SH-SY5Y (cell line): ENCODE measurements around the gene HMGCS2.

Experiments used
- GATA2 ChIP-seq: IDR thresholded peaks from 2 replicates; pipeline ENCODE4 v1.6.1; 2011; ENCODE audit warnings: mild to moderate bottlenecking, low read depth, low read length
- GATA3 ChIP-seq: IDR thresholded peaks from 2 replicates; pipeline ENCODE4 v1.6.1; 2011; ENCODE audit warnings: low read depth, mild to moderate bottlenecking, low read length, moderate library complexity

HMGCS2 gene

DNA sequence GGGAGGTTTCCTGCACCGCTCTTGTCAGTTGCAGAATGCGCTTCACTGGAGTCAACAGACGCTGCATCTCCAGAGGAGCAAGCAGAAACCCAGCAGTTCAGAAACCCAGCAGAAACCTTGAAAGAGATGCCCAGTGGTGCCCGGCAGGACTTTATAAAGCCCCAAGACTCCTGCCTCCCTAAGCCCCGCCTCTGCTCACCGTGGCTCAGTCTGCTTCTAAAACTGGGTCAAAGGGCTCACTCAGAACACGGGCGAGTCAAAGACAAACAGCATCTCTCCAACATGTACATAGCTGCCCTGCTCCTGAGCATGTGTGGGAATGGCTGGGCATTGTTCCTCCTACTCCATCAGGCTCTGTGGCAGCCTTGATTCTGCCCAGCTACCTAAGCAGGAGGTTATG is at the start of gene HMGCS2:
HMGCS2 (minus strand) TSS at position 128 of the 400 bp plus-strand sequence; CDS start at position 67, 61 bp downstream.
- TF ChIP-seq GATA3 (no peak), GATA2 (no peak)

DNA sequence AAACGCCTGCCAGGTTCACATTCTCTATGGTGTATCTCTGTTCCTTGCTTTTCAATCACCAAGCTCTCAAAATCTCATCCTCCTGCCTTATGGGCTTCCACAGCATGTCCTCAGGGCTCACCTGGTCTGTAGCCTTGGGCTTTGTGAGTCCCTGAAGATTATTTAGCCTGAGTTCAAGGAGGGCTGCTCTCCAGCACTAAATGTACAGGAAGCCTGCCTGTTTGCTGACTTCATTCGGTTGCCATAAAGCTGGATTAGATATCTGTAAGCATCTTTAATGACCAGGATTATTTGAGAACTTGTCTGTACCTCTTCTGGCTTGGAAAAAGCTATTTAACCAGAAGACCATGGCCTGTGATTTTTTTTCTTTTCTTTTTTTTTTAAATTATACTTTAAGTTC is 49.5 kb upstream of the HMGCS2 start:
- TF ChIP-seq GATA2 = no peak
- no peak for TF ChIP-seq GATA3

GRCh38 chr1:119816407-119816806 is 47.7 kb upstream of the HMGCS2 start:
- TF ChIP-seq GATA3 = no peak
- TF ChIP-seq GATA2 = no peak

DNA sequence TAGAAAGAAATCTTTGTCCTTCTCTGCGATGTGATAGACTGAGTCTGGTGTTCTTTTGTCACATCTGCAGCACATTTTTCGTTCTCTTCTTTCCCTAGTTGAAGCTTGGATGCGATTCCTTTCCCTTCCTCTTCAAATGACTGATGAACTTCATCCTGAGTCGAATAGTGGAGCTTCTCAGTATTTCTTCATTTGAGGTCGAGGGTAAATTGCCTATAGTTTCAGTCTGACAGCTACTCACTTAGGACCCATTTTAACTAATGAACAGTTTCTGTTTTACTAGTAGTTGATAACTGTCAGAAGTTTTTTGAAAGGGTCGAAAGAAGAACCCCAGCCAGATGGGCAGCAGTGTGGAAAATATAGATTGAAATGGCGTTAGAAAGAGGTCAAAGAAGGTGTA is 47.2 kb upstream of the HMGCS2 start:
- TF ChIP-seq GATA2 = no peak

- no peak for TF ChIP-seq GATA2
- no peak for TF ChIP-seq GATA3
These were observed 46.7 kb upstream of the HMGCS2 start for GRCh38 chr1:119815361-119815760.

DNA sequence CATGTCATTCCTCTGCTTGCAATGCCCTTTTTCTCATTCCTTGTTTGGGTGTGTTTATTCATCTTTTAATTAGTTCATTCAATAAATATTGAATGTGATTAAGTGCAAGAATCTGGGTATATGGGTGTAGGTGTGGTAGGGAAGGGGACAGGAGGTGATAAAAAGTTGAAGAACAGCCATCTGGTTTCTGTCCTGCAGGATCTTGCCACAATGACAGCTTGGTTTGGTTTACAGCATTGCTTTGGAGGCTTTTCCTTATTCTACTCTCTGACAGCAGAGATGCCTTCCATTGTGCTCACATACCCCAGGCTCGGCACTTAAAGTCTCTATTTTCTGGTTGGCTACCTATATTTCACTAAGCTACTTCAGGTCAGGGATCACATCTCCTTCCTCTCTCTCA is 45.6 kb upstream of the HMGCS2 start:
- TF ChIP-seq GATA2 = no peak
- TF ChIP-seq GATA3 = no peak

- no peak for TF ChIP-seq GATA3
These were observed 43.4 kb upstream of the HMGCS2 start for GRCh38 chr1:119811985-119812557.

GRCh38 chr1:119811387-119811786 is 42.7 kb upstream of the HMGCS2 start, which contains the start of gene REG4:
Gene REG4 (minus strand): TSS chr1:119811460. CDS start chr1:119808769, 2,691 bp downstream.
- TF ChIP-seq GATA3 (no peak), GATA2 (no peak)

- TF ChIP-seq GATA2 (no peak), GATA3 (no peak)
These were observed 40.4 kb upstream of the HMGCS2 start for GRCh38 chr1:119808972-119809550.

DNA sequence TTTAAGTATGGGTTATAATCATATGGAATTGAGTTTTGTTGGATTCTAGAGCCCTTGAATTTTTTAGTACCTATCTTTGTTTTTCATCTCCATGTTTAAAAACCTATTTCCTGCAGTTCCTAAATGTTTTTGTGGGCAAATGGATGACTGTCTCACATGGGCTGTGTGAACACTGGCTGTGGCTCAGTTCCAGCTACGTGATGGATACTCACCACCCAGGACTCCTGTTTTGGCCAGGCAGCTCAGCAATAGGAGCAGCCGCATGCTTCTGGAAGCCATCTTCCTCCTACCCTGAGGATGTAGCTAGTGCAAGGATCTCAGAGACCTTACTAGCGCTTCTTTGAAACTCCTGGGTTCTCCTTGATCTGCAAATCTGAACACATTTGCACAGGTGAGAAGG is 39.8 kb upstream of the HMGCS2 start:
- no peak for TF ChIP-seq GATA2
- TF ChIP-seq GATA3 = no peak

GRCh38 chr1:119806489-119806888 is 37.8 kb upstream of the HMGCS2 start:
- TF ChIP-seq GATA3 = no peak
- no peak for TF ChIP-seq GATA2

DNA sequence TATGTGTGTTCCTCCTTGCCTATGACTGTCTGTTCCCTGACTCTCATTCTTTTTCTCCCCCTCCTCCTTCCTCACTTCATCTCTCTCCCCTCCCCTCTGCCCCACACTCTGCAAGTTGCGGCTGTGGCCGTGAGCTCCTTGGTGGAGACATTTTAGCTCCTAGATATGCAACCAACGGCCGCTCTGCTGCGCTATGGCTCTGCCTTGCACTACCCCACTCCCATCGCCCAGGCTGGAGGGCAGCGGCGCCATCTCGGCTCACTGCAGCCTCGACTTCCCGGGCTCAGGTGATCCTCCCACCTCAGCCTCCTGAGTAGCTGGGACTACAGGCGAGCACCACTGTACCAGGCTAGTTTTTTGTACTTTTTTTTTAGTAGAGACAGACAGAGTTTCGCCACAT is 37.0 kb upstream of the HMGCS2 start:
- TF ChIP-seq GATA3 (no peak), GATA2 (no peak)

DNA sequence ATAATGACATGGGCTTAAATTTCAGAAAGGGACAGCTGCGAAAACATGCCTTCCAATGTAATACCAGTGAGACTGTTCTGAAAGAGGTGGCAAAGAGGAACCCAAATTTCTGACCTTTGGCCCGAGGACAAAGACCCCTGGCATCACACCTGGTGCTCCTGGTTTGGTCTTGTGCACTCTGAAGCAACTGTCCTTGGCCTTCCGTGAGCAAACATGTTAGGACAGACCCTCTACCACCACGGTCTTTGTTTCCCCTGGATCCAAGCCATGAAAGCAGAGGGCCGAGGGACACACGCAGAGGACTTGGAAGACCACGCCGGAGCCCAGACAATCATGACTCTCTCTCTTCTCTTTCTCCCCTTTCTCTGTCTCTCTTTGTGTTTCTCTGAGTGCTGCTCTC is 36.5 kb upstream of the HMGCS2 start:
- TF ChIP-seq GATA2 (no peak), GATA3 (no peak)

DNA sequence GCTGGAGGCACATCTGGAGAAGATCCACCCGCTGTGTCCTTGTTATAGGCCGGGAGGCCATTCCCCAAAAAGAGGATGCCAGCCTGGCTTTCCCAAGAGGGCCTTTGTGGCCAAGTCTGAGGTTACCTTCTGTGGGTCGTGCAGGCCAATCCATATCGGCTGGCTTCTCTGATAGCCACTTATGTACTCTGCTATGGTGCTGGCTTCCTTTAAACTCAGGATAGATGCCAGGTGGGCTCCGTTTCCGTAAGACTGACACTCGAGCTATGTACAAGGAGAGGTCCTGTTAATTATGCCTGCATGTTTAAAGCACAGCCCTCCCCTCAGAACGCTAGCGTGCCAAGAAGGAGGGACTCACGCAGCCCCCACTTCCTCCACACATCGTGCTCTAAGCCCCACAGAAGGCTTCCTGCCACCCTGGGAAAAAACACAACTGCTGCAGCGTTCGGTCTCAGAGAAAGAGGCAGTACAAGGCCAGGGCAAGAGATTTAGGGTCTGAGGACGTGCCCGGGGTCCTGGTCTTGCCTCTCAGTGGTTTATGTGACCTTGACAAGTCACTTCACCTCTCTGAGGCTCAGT is 31.0 kb upstream of the HMGCS2 start:
- TF ChIP-seq GATA2 (no peak), GATA3 (no peak)

DNA sequence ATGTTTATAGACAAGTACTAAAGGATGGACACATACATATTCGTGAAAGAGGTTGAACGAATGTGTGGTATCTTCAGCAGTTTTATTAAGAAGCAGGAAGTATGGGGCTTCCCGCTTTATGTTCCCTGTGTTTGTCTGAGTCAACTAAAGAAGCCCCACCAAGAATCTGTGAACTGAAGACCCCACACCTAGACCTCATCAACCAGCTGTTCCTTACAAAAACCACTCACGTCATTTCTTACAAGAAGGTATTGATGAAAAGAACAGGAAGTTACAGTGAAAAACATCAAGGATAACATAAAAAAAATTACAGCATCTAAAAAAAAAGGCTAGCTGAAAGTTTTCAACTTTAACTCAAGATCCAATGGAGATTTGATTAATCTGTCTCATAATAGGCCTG is 30.3 kb upstream of the HMGCS2 start:
- TF ChIP-seq GATA2 = no peak
- no peak for TF ChIP-seq GATA3
